CD4-positive, alpha-beta T cell treated with Interleukin-21 for 1 hour (primary cell): ENCODE results near the gene SH3TC1.

ENCODE experiments used
- DNase-seq: peaks from one replicate; pipeline ENCODE4 v3.0.0-alpha.2; 2020

SH3TC1 gene

GRCh38 chr4:8164194-8164565 lies 34.9 kb upstream of the SH3TC1 start:
- no peak for DNase-seq

GRCh38 chr4:8164687-8165086 lies 34.4 kb upstream of the SH3TC1 start:
- DNase-seq: no peak

GRCh38 chr4:8165374-8165896 lies 33.7 kb upstream of the SH3TC1 start:
- no peak for DNase-seq

- DNase-seq: no peak
Observed at GRCh38 chr4:8167291-8167690, 31.8 kb upstream of the SH3TC1 start.

- DNase-seq: no peak
Observed at GRCh38 chr4:8167815-8168214, 31.3 kb upstream of the SH3TC1 start.

GRCh38 chr4:8168232-8168631 lies 30.9 kb upstream of the SH3TC1 start:
- no peak for DNase-seq

- DNase-seq: no peak
Observed at GRCh38 chr4:8168832-8169598, 30.1 kb upstream of the SH3TC1 start.

GRCh38 chr4:8169763-8170162 lies 29.3 kb upstream of the SH3TC1 start:
- DNase-seq: no peak

GRCh38 chr4:8170341-8170740 lies 28.7 kb upstream of the SH3TC1 start:
- no peak for DNase-seq

GRCh38 chr4:8171266-8171665 lies 27.8 kb upstream of the SH3TC1 start:
- DNase-seq: no peak

- no peak for DNase-seq
Observed at GRCh38 chr4:8171984-8172924, 26.8 kb upstream of the SH3TC1 start.

- no peak for DNase-seq
Observed at GRCh38 chr4:8173492-8174242, 25.4 kb upstream of the SH3TC1 start.

GRCh38 chr4:8174970-8175369 lies 24.1 kb upstream of the SH3TC1 start:
- DNase-seq: no peak

GRCh38 chr4:8175686-8176085 lies 23.4 kb upstream of the SH3TC1 start:
- no peak for DNase-seq

- peak; percentile 52 for DNase-seq
Observed at GRCh38 chr4:8176547-8177399, 22.3 kb upstream of the SH3TC1 start.

- no peak for DNase-seq
Observed at GRCh38 chr4:8177552-8177951, 21.5 kb upstream of the SH3TC1 start.

GRCh38 chr4:8177956-8178355 lies 21.1 kb upstream of the SH3TC1 start:
- no peak for DNase-seq

GRCh38 chr4:8179074-8179473 lies 20.0 kb upstream of the SH3TC1 start:
- DNase-seq: no peak

GRCh38 chr4:8179771-8180170 lies 19.3 kb upstream of the SH3TC1 start:
- DNase-seq: no peak

- DNase-seq: no peak
Observed at GRCh38 chr4:8180310-8181093, 18.6 kb upstream of the SH3TC1 start.

GRCh38 chr4:8181119-8181518 lies 18.0 kb upstream of the SH3TC1 start:
- no peak for DNase-seq
